Bronchial epithelial cell (primary cell): ENCODE data around the gene PRPF18. TPM values are rescaled to one million over a fixed set of nuclear protein-coding genes. Genes with fewer than 3 reads are reported as not detected.

Experiments used
- DNase-seq: peaks from one replicate; pipeline ENCODE4 v3.0.0-alpha.2; 2010; ENCODE audit warnings: low read depth
- FAIRE-seq: peaks from 2 replicates; lab custom pipeline; 2011; peaks lifted over from hg19 to GRCh38; lab: Jason Lieb, UNC
- H3K27me3 ChIP-seq: 2 replicates; pipeline ENCODE4 v1.5.1; 2011; ENCODE audit warnings: low read length; ENCODE audit not compliant: control insufficient read depth, insufficient read depth
- H3K36me3 ChIP-seq: 2 replicates; pipeline ENCODE4 v1.5.1; 2011; ENCODE audit warnings: low read length; ENCODE audit not compliant: control insufficient read depth, insufficient read depth
- H3K4me3 ChIP-seq: 2 replicates; pipeline ENCODE4 v1.5.1; 2011; ENCODE audit warnings: mild to moderate bottlenecking, low read depth, low read length, control low read depth
- total RNA-seq: library from RNA; depleted of rRNA; stranded (reverse); fragments of >200 nt; gene quantifications from 2 replicates; pipeline ENCODE4 v1.2.1, GENCODE V29; 2014
- TF ChIP-seq, protein P1 (sequence below): IDR thresholded peaks from 2 replicates; pipeline ENCODE4 v1.5.1; 2011; ENCODE audit warnings: mild to moderate bottlenecking, moderate library complexity, low read length, control low read depth, inconsistent platforms; ENCODE audit not compliant: insufficient read depth, severe bottlenecking

Gene PRPF18
- total RNA-seq, 1 donor from 2014 or later = 52.4 TPM

DNA sequence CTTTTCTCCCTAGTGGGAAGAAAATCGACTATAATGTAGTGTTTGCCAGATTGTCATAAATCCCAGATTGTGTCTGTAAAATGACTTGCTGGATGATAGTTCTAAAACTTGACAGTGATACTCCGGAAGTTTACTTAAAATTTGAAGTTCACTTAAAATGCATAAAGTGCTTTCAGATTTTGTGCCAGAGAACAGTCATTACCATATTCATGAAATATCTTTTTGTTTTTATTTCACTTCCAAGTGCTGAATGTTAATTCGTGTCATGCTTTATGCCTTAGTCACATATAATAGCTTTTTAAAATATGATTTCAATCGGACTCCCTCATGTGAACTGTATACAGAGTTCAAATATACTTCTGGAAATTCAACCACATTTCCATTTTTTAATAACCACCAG lies 30.4 kb downstream of the PRPF18 start:
- peaks cover 6% of the 10 kb centered on the region for H3K36me3 ChIP-seq
- TF ChIP-seq, protein P1, sequence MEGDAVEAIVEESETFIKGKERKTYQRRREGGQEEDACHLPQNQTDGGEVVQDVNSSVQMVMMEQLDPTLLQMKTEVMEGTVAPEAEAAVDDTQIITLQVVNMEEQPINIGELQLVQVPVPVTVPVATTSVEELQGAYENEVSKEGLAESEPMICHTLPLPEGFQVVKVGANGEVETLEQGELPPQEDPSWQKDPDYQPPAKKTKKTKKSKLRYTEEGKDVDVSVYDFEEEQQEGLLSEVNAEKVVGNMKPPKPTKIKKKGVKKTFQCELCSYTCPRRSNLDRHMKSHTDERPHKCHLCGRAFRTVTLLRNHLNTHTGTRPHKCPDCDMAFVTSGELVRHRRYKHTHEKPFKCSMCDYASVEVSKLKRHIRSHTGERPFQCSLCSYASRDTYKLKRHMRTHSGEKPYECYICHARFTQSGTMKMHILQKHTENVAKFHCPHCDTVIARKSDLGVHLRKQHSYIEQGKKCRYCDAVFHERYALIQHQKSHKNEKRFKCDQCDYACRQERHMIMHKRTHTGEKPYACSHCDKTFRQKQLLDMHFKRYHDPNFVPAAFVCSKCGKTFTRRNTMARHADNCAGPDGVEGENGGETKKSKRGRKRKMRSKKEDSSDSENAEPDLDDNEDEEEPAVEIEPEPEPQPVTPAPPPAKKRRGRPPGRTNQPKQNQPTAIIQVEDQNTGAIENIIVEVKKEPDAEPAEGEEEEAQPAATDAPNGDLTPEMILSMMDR = no peak
- FAIRE-seq = no peak
- no peak overlapping the region for H3K4me3 ChIP-seq
- DNase-seq = no peak
- no peaks in the 10 kb centered on the region for H3K27me3 ChIP-seq

DNA sequence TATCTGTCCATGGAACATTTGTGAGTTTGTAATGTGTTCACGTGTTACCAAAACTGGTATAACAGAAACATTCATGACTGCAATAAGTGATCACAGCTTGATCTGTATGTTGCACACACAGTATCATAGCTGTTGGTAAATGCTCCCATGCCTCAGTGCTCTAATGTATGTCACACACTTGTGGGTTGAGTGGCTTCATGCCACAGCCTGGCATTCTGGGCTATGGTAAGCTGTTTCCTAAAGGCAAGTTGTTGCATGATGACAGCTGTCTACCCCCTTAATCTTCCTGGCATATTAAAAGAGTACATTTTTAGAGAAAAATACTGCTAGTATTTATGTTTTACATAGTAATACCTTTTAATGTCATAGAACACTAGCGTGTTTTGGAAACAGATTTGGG lies 35.2 kb downstream of the PRPF18 start:
- H3K36me3 ChIP-seq = peaks cover 4% of the 10 kb centered on the region
- TF ChIP-seq, protein P1 = no peak
- no peak for DNase-seq

DNA sequence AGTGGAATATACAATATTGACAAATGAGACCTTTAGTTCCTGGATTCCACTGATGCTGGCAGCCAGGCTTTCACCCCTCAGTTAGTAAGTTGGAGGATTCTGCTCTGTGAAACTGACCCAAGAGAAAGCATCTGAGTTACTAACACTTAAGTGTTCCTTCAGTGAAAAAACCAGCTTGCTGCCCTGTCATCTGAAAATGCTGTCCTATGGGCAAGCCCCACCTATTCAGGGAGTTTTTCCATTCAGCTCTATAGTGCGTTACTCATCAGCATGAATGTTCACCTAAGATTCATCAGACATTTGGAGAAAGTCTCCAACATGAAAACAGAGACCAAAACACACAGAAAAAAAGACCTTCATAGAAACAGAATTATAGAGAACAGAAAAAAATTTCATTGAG lies 37.9 kb downstream of the PRPF18 start:
- no peak overlapping the region for H3K4me3 ChIP-seq
- DNase-seq (peak; percentile 57), FAIRE-seq (no peak)
- TF ChIP-seq, protein P1 = no peak
- peaks cover 2% of the 10 kb centered on the region for H3K36me3 ChIP-seq
- H3K27me3 ChIP-seq = no peaks in the 10 kb centered on the region

More for the DNA sequence above, 35.2 kb downstream of the PRPF18 start:
- FAIRE-seq = no peak
- no peak overlapping the region for H3K4me3 ChIP-seq
- no peaks in the 10 kb centered on the region for H3K27me3 ChIP-seq

DNA sequence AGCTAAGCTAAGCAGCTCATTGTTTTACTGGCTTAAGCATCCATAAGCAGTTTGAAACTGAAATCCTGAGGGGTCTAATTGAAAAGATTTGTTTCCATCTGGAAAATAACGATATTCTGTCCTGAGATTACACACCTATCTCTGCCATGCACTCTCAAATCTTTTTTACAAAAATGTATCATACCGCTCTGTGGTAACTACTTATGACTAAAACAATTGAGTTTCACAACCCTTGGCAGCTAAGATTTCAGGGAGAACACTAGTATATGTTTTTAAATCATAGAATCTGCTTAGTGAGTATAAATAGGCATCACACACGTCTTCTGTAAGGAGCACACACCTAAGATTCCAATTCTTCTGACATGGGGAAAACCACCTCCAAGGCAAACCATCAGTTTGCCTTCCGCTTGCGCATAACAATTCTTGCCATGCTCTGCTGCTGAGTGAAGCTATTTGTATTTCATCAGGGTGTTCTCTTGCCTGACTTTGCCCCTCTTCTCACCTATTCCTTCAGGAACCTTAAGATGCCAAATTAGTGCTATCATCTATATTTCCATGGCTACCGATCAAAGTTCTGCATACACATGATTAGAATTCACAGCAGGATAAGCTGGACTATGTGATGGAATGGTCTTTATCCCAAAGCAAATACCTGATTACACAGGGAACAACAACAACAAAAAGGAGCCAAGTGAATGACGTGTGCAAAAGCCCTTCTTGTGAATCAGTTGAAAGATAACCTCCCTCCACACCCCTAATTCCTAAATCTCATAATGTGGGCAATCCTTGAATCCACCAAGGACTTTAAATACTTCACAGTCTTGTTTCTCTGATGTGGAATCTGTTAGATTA lies 40.9 kb downstream of the PRPF18 start:
- TF ChIP-seq, protein P1 = no peak
- FAIRE-seq (no peak), DNase-seq (peak; percentile 30)
- H3K4me3 ChIP-seq = no peak overlapping the region
- no peaks in the 10 kb centered on the region for H3K27me3 ChIP-seq
- peaks cover 4% of the 10 kb centered on the region for H3K36me3 ChIP-seq

DNA sequence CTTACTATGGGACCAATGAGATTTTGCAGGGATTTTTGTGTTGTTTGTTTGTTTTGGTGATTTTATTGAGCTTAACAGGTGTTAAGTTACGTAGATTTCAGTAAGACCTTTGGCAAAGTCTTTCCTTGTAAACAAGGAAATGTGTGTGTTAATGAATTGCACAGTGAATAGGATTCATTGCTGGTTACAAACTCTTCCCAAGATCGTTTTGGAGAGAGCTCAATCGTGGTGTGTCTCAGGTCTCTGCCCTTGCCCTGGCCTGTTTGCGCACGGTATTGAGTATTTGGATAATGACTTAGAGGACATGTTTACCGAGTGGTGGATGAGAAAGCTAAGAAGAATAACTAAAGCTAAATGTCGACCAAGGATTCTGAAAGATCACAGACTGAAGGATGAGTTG lies 41.9 kb downstream of the PRPF18 start:
- Histone ChIP-seq H3K27me3 (no peaks in the 10 kb centered on the region), H3K36me3 (peaks cover 4% of the 10 kb centered on the region), H3K4me3 (no peak overlapping the region)
- TF ChIP-seq, protein P1 = no peak
- DNase-seq = no peak
- FAIRE-seq = no peak
